HG02870 (cell line): ENCODE data around the gene ZDHHC12.

Source experiments
- ATAC-seq: cut with Tn5 transposase; IDR thresholded peaks from one replicate; pipeline ENCODE4 v1.9.1; 2021; ENCODE audit warnings: mild to moderate bottlenecking, moderate library complexity; ENCODE audit not compliant: unreplicated experiment

ZDHHC12 gene

DNA sequence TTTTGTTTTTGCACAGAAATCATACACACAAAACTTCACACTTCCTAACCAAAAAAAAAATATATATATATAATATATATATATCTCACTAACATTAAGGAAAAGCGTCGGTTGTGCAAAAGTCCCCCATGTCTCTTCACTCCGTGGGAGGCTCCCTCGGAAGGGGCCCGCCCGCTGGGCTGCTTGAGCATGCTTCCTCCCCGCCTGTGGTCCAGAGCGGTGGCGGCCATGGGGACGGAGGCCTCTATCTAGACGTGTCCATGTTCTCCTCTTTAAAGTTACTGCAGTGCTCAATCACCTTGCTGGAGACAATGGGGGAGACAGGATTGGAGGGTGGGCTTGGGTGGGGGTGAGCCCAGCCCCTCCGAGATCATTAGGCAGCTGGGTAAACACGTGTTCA, 7.2 kb upstream of the ZDHHC12 start:
- ATAC-seq = no peak

DNA sequence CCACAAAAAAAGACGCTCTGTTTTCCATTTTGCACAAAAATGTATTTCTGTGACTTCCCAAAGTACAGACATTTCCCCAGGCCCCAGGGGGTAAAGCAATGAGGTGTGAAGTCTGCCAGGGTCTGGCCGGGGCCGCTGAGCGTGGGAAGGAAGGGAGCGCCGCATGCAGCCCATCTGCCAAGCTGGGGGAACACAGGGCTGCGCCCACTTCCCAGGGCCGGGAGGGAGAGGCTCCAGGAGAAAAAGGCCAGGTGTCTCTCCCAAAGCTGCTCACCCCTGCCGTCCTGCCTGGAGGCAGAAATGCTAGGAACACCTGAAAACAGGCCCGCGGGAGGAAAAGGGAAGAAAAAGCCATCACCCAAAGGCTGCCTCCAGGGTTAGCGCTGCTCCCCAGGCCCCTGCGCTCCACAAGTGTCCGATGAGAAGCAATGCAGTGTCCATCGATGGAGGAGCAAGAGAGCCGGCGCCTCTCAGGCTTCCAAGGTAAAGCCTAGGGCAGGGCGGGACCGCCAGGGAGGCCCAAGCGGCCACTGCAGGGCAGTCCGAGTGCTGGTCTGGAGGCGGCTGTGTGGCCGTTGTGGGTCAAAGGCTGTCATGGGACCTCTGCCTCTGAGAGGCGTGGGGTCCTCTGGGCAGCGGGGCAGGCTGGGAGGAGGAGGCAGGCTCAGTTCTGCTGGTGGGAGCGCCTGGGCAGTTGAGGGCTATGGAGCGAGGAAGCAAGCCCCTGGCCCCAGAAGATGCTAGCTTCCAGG, 6.0 kb upstream of the ZDHHC12 start:
- no peak for ATAC-seq

GRCh38 chr9:128729302-128729701, 5.4 kb upstream of the ZDHHC12 start:
- no peak for ATAC-seq

GRCh38 chr9:128728298-128728697, 4.4 kb upstream of the ZDHHC12 start:
- no peak for ATAC-seq

GRCh38 chr9:128727640-128728248, 3.8 kb upstream of the ZDHHC12 start:
- no peak for ATAC-seq

DNA sequence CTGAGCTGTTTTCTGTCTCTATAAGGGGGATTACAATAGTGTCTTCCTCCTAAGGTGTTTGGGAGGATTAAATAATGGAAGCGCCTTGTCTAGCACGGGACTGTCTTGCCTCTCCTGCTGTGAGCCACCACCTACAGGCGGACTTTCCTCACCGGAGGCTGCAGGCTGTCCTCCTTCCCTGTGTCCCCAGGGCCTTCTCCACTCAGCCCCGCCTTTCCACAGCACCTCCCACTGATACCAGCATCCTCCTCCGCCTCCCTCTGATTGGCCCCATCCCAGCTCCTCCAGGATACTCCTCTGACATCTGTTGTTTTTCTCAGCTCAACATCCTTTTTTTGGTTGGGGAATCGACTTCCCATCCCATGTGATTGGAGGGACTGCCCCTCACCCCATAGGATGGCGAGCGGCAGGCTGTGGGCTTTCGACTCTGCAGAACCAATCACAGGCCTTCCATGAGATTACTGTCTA, 851 bp upstream of the ZDHHC12 start:
- no peak for ATAC-seq

- ATAC-seq = no peak
Observed at GRCh38 chr9:128723352-128723865, 518 bp downstream of the ZDHHC12 start.

DNA sequence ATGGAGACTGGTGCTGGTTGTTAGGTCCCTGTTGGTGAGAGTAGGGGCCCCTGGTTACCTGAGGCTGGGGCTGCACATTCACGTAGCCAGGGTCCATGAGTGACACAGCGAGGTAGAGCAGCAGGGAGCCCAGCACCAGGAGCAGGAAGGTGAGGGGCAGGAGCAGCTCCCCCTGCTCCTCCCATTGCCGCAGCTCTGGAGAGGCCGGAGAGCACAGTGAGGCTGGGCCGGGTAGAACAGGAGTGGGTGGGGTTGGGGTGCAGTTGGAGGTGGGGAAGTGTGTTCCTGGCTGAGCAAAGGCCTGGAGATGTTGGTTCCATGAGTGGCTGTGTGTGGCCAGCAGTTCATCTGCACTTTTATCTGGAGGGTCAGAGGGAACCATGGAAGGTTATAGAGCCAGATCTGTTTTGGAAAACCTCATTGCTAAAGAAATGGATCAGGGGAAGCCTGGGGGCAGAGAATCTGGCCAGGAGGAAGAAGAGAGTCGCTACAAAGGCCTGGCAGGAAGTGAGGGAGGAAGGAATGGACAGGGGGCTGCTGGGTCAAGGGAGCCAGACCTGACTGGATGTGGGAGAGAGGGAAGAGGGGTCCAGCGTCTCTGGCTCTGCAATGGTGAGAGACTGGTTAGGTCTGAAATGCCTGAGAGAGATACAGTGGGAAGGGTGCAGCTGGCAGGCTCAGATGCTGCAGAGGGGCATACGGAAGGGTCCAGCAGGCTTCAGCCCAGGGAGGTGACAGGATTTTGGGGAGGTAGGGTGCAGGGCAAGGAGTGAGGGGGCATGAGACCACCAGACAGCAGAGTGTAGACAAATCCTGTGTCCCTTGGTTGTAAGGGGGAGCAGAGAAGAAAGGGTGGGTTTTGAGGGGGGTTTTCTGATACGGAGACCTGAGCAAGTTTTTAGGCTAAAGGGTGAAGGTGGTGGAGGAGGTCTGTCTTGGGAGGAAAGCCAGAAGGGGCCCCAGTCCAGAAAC, 1.3 kb downstream of the ZDHHC12 start:
- ATAC-seq = no peak

- no peak for ATAC-seq
Observed at GRCh38 chr9:128721487-128722010, 2.4 kb downstream of the ZDHHC12 start.

GRCh38 chr9:128720841-128721486, 3.0 kb downstream of the ZDHHC12 start:
- no peak for ATAC-seq

GRCh38 chr9:128719919-128720605, 3.9 kb downstream of the ZDHHC12 start:
- ATAC-seq = no peak

DNA sequence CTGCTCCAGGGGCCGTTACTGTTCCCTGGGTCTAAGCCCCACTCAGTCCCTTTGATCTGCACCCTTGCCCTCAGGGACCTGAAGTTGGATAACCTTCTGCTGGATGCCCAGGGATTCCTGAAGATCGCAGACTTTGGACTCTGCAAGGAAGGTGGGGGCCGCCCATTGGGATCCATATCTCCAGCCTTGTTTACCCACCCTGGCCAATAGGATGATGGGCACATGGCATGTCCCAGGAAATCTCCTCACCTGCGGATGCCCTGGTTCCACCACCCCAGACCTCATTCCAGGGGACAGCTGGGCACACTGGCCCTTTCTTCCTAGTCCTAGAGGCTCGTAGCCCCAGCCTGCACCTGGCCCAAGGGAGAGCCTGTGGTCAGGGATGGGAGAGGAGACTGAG, 5.5 kb downstream of the ZDHHC12 start:
- ATAC-seq = no peak

GRCh38 chr9:128718047-128718446, 5.9 kb downstream of the ZDHHC12 start:
- ATAC-seq = no peak

GRCh38 chr9:128716581-128717254, 7.2 kb downstream of the ZDHHC12 start:
- no peak for ATAC-seq

GRCh38 chr9:128715436-128715750, 8.5 kb downstream of the ZDHHC12 start:
- ATAC-seq = no peak

GRCh38 chr9:128714586-128715435, 9.1 kb downstream of the ZDHHC12 start:
- no peak for ATAC-seq

DNA sequence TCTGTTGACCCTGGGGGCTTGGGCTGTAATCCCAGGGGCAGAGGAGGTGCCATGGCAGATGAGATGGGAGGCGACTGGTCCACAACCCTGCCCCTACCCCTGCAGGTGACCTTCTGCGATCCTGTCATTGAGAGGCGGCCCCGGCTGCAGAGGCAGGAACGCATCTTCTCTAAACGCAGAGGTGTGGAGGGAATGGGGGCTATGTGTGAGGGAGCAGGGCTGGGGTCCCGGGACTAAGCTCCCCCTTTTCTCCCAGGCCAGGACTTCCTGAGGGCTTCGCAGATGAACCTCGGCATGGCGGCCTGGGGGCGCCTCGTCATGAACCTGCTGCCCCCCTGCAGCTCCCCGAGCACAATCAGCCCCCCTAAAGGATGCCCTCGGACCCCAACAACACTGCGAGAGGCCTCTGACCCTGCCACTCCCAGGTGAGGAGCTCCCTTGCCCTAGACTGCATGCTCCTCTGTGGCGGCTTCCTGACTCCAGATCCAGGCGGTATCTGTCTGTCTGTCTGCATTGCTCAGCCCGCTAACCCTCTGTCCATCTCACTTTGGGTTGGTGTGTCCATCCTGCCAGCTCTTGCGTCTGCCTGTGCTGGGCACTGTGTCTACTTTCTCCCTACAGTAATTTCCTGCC, 9.9 kb downstream of the ZDHHC12 start:
- no peak for ATAC-seq

DNA sequence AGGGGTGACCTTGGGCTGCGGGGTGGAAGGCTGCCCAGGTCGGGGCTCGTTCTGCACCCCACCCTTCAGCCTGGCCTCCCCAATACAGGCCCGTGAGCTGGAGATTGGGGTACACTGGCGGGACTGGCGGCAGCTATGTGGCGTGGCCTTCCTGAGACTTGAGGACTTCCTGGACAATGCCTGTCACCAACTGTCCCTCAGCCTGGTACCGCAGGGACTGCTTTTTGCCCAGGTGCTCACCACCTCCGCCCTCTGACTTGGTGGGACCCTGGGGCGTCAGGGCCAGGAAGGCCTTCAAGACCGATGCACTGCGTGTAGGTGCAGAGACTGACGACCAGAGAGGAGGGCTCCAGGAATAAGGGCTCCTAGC, 10.5 kb downstream of the ZDHHC12 start:
- ATAC-seq = no peak
